NCI-H226 (cell line): ENCODE data around the gene INPP5A.
"Not testable (repeated sequence)": the region's sequence is repeated elsewhere in the genome, so short reads cannot be mapped to it uniquely, and the experiment has no call there.

Experiments
- DNase-seq: peaks from one replicate; pipeline ENCODE4 v3.0.0-alpha.2; 2015

Gene INPP5A

GRCh38 chr10:132550366-132551092 is 12.9 kb downstream of the INPP5A start:
- no peak for DNase-seq

- DNase-seq, result no peak
These were observed 13.7 kb downstream of the INPP5A start for GRCh38 chr10:132551093-132551807.

- no peak for DNase-seq
These were observed 14.2 kb downstream of the INPP5A start for GRCh38 chr10:132551808-132552130.

- DNase-seq, result not testable (repeated sequence)
These were observed 15.0 kb downstream of the INPP5A start for GRCh38 chr10:132552635-132553034.

- DNase-seq, result not testable (repeated sequence)
These were observed 16.0 kb downstream of the INPP5A start for GRCh38 chr10:132553568-132553967.

GRCh38 chr10:132554053-132554990 is 16.7 kb downstream of the INPP5A start:
- DNase-seq, result no peak

- no peak for DNase-seq
These were observed 17.5 kb downstream of the INPP5A start for GRCh38 chr10:132554991-132555647.

- no peak for DNase-seq
These were observed 18.3 kb downstream of the INPP5A start for GRCh38 chr10:132555648-132556575.

- DNase-seq, result no peak
These were observed 19.4 kb downstream of the INPP5A start for GRCh38 chr10:132556994-132557441.

- DNase-seq, result no peak
These were observed 20.3 kb downstream of the INPP5A start for GRCh38 chr10:132557696-132558515.

GRCh38 chr10:132558516-132559413 is 21.2 kb downstream of the INPP5A start:
- no peak for DNase-seq

GRCh38 chr10:132559538-132559937 is 22.0 kb downstream of the INPP5A start:
- DNase-seq, result no peak

GRCh38 chr10:132560241-132560731 is 22.7 kb downstream of the INPP5A start:
- no peak for DNase-seq

- no peak for DNase-seq
These were observed 24.8 kb downstream of the INPP5A start for GRCh38 chr10:132562177-132562915.

GRCh38 chr10:132562916-132563456 is 25.4 kb downstream of the INPP5A start:
- no peak for DNase-seq

- DNase-seq, result no peak
These were observed 26.1 kb downstream of the INPP5A start for GRCh38 chr10:132563485-132564248.

- DNase-seq, result no peak
These were observed 26.6 kb downstream of the INPP5A start for GRCh38 chr10:132564249-132564605.

GRCh38 chr10:132564690-132565089 is 27.1 kb downstream of the INPP5A start:
- DNase-seq, result no peak
